NCI-H748 (cell line): ENCODE measurements around the gene TMEM92.

Experiments
- DNase-seq: peaks from one replicate; lab custom pipeline; 2025; ENCODE audit not compliant: unreplicated experiment; lab: John Stamatoyannopoulos, UW

The TMEM92 gene

GRCh38 chr17:50326831-50327364 is 52.6 kb downstream of the TMEM92 start:
- no peak for DNase-seq

GRCh38 chr17:50328363-50329325 is 54.4 kb downstream of the TMEM92 start:
- DNase-seq, result no peak

GRCh38 chr17:50329716-50330115 is 55.5 kb downstream of the TMEM92 start:
- DNase-seq, result no peak

- DNase-seq, result no peak
These were observed 56.0 kb downstream of the TMEM92 start for GRCh38 chr17:50330151-50330775.
